ENCODE data around the gene SLC23A1.
"Not testable (repeated sequence)": the region's sequence is repeated elsewhere in the genome, so short reads cannot be mapped to it uniquely, and the experiment has no call there.

The SLC23A1 gene

GRCh38 chr5:139390639-139391569 lies 7.8 kb upstream of the SLC23A1 start:
- no peak overlapping the region for H3K4me3 ChIP-seq (ENCODE audit: low read depth, low read length)

- no peak within 1 kb of the TSS for H3K4me3 ChIP-seq (ENCODE audit: low read depth, low read length)
These were observed 6.9 kb upstream of the SLC23A1 start, which contains the start of gene MZB1 for GRCh38 chr5:139389701-139390638. MZB1 (minus strand) TSS chr5:139389913; CDS start chr5:139389856, 57 bp downstream.

DNA sequence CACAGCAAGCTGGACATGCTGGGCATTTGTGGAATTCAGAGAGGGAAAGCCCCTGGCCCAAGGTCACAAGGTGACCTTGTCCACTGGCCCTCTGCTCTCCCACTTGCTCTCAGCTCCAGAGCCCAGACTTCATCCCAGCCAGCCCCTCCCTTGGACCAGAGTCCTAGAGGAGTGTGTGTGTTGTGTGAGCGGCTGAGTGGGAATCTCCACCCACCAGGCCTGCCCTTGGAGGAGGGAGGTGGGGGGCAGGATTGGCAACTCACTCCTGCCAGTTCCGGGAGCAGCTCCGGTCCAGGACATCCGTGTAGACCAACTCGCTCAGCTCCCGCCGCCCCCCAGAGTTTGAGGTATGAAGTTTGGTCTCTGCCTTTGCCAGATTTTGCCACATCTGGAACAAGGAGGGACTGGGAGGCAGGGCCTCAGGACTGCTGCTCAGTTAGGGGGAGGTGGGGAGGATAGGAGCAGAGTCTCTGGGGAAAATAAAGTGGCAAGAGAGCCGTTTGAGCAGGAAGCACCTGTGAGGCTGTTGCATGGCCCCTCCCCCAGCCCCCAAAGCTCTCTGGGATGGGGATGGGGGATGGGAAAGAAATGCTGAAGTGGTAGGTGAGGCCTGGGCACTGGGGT lies 5.2 kb upstream of the SLC23A1 start:
- no peak overlapping the region for H3K4me3 ChIP-seq (ENCODE audit: low read depth, low read length)

DNA sequence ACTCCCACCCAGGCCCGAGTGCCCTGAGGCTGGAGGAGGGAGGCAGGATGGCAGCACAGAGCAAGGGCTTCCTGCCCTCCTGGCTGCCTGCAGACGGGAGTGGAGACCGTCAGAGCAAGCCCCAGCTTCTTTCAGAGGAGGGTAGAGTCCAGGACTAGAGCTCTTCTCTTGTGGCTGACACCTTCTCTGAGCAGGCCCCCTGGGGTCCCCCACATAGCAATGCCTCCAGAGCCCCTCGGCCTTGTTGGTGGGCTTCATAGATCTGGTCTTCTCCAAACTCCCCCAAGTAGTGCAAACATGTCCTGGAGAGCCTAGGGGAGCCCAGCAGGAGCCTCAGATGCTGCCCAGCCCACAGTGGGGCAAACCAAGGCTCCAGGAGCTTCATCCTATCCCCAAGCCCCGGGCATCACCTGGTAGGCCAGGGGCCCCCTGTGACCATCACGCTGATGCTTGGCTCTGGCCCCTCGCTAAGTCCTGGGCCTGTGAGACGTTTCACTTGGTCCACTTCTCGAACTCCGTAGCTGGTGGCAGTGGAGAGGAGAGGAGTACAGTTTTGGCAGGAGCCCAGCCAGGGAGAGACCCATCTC lies 4.6 kb upstream of the SLC23A1 start:
- no peak overlapping the region for H3K4me3 ChIP-seq (ENCODE audit: low read depth, low read length)

GRCh38 chr5:139386956-139387355 lies 3.9 kb upstream of the SLC23A1 start:
- H3K4me3 ChIP-seq (ENCODE audit: low read depth, low read length), result not testable (repeated sequence)

- H3K4me3 ChIP-seq (ENCODE audit: low read depth, low read length), result no peak overlapping the region
These were observed 2.9 kb upstream of the SLC23A1 start for GRCh38 chr5:139386050-139386438.

DNA sequence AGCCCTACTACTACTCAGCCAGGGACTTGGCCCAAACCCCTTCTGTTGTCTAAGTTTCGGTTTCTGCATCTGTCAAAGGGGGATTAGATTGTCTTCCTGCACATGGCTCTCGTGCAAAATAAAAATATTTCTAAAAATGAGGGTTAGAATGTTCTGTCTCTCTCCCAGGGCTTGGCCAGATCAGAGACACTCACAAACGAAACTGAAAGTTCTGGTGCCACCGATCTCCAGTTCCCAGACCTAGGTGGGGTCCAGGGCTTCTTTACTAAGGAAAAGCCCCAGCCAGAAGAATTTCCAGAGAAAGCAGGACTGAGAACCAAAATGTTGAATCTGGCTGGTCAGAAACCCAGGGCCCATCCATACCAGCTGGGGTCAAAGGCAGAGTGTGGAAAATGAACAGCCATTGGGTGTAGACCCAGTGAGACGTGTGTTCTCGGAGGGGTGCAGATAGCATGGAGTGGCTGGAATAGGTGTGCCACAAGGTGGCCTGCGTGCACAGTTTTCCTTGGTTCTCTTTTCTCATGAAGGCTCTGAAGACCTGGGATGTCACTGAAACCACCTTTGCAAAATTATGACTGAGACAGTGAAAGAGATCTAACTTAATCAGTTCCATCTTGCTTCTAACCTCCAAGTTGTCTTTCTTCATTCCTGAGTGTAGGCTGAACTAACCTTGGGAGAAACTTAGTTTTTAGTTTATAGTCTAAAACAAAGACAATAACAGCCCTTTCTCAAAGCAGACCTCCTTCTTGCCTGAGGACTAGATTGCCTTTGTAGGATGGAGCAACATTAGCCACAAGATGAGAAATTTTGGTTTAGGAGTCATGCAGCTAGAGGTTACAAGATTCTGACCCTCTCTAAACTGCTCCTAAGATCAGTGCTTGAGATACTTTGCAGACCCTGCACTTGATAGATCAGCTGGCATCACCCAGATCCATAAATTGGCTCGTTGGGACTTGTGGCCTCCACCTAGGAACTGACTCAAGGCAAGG lies 2.3 kb upstream of the SLC23A1 start:
- no peak overlapping the region for H3K4me3 ChIP-seq (ENCODE audit: low read depth, low read length)

GRCh38 chr5:139384591-139385051 lies 1.5 kb upstream of the SLC23A1 start:
- no peak overlapping the region for H3K4me3 ChIP-seq (ENCODE audit: low read depth, low read length)

DNA sequence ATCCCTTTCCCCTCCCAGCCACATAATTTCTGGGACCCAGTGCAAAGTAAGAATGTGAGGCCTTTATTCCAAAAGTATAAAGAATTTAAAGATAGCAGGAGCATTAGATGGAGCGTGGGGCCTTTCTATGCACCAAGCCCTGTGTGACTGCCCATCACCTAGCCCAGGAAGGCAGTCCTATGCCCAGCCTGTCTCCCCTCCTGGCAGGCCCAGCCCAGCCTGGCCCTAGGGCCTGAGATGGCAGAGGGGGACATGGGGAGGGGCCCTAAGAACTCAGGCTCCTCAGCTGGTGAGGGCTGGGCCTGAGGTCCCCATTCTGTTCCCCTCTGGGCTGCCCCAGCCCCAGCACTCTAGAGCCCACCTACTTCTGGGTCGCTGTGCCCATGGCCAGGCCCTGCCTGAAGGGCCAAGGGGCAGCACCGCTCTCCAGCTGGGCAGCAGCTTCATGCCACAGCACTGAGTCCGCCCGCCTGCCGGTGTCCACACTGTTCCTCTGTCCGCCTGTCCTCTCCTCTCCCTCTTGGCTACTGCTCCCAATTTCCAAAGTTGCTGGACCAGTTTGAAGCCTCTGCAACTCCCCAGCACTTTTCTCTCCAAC lies 995 bp upstream of the SLC23A1 start:
- no peak overlapping the region for H3K4me3 ChIP-seq (ENCODE audit: low read depth, low read length)

GRCh38 chr5:139382807-139383206 lies 290 bp downstream of the SLC23A1 start:
- H3K4me3 ChIP-seq (ENCODE audit: low read depth, low read length), result no peak overlapping the region

GRCh38 chr5:139381837-139382761 lies 998 bp downstream of the SLC23A1 start:
- no peak overlapping the region for H3K4me3 ChIP-seq (ENCODE audit: low read depth, low read length)

- no peak overlapping the region for H3K4me3 ChIP-seq (ENCODE audit: low read depth, low read length)
These were observed 3.3 kb downstream of the SLC23A1 start for GRCh38 chr5:139379626-139380449.

- H3K4me3 ChIP-seq (ENCODE audit: low read depth, low read length), result no peak overlapping the region
These were observed 4.1 kb downstream of the SLC23A1 start for GRCh38 chr5:139378941-139379361.

- peak overlapping the region; percentile 14 for H3K4me3 ChIP-seq (ENCODE audit: low read depth, low read length)
These were observed 4.8 kb downstream of the SLC23A1 start for GRCh38 chr5:139378101-139378825.

DNA sequence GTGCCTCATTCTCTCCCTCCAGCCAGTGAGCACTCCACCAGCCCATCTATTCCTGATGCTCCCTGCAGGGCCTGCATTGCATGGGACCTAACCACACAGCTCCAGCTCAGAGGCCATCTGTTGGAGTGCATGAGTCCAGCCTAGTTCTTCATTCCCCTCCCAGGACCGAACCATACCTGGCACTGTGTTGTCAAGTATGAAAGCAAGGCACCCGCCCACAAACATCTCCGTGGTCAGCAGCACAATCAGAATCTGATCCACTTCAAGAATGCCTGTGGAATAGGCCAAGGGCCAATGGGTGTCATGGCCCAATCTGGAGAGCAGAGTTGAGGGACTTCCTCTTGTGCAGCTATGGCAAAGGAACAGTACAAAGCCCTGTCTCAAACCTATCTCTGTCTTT lies 5.9 kb downstream of the SLC23A1 start:
- no peak overlapping the region for H3K4me3 ChIP-seq (ENCODE audit: low read depth, low read length)

DNA sequence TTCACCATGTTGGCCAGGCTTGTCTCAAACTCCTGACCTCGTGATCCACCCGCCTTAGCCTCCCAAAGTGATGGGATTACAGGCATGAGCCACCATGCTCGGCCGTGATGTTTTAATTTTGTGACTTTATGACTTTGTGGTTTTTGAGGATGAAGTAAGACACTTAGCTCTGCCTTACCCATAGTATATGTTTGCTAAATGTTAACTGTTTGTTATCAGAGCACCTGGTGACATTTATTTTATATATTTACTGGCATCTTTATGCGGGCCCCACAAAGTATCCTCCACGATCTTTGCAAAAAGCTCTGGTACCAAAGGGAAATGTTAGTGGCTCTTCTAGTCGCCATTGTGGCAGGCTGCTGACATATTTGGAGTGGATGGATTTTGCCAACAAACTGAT lies 6.7 kb downstream of the SLC23A1 start:
- no peak overlapping the region for H3K4me3 ChIP-seq (ENCODE audit: low read depth, low read length)
